Neutrophil (primary cell): ENCODE data around the gene TCF20.

Experiments
- H3K27ac ChIP-seq: fragments of 200-600 bp; sonication (generic); 2 replicates; pipeline ENCODE4 v1.5.1; 2016; ENCODE audit warnings: mild to moderate bottlenecking, moderate library complexity
- H3K27me3 ChIP-seq: fragments of 200-600 bp; sonication (generic); 2 replicates; pipeline ENCODE4 v1.6.0; 2016; ENCODE audit warnings: mild to moderate bottlenecking
- H3K36me3 ChIP-seq: fragments of 200-600 bp; sonication (generic); 2 replicates; pipeline ENCODE4 v1.5.1; 2017
- H3K4me1 ChIP-seq, 2 experiments: fragments of 200-600 bp in 1 of 2; sonication (generic) in 1 of 2; 1 replicate in 1 of 2; 2 replicates in 1 of 2; pipeline versions ENCODE4 v1.5.1 to v1.6.1; 2013 to 2016; ENCODE audit warnings: low read depth in 1 of 2, low read length in 1 of 2, mild to moderate bottlenecking in 1 of 2, moderate library complexity in 1 of 2; ENCODE audit not compliant: control insufficient read depth in 1 of 2, insufficient read depth in 1 of 2
- H3K4me3 ChIP-seq, 2 experiments: fragments of 200-600 bp in 1 of 2; sonication (generic) in 1 of 2; 1 replicate in 1 of 2; 2 replicates in 1 of 2; pipeline ENCODE4 v1.5.1; 2013 to 2016; ENCODE audit warnings: low read depth in 1 of 2, low read length in 1 of 2, mild to moderate bottlenecking in 1 of 2, moderate library complexity in 1 of 2
- H3K9me3 ChIP-seq: fragments of 200-600 bp; sonication (generic); 2 replicates; pipeline ENCODE4 v1.5.1; 2016
- TF ChIP-seq, protein P1 (sequence below): fragments of 200-600 bp; sonication (generic); IDR thresholded peaks from 2 replicates; pipeline ENCODE4 v1.5.1; 2016; ENCODE audit warnings: antibody characterized with exemption

The TCF20 gene

DNA sequence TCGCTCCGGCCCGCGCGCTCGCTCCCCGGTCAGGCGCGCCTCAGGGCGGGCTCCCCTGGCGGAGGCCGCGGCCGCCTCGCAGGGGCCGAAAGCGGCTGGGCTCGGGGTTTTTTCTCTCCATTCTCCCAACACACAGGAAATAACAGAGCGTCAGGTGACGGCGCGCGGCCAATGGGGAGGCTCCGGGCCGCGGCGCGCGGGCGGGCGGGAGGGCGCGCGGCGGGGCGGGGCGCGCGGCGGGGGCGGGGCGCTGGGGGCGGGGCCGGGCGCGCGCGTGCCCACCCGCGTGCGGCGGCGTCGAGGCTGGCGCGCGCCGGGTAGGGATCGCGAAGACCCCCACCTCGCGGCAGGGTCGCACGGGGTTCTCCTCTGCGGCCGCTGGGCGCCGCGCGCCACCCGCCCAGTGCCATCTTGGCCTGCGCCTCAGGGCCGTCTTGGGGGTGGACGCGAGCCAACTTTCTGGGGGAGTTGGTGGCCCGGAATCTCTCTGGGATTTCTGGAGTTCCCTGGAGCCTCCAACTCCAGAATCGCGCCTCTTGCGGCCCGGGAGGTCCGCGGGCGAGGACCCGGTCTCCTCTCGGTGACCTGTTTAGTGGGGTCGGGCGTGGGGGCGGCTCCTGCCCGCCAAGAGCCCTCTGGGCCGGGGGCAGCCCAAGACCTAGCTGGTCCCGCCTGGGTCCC lies at the start of gene TCF20:
Gene TCF20, minus strand, starts transcription at position 144 of the 681 bp plus-strand sequence. CDS start 55,348 bp downstream, outside the sequence.
- TF ChIP-seq, protein P1, sequence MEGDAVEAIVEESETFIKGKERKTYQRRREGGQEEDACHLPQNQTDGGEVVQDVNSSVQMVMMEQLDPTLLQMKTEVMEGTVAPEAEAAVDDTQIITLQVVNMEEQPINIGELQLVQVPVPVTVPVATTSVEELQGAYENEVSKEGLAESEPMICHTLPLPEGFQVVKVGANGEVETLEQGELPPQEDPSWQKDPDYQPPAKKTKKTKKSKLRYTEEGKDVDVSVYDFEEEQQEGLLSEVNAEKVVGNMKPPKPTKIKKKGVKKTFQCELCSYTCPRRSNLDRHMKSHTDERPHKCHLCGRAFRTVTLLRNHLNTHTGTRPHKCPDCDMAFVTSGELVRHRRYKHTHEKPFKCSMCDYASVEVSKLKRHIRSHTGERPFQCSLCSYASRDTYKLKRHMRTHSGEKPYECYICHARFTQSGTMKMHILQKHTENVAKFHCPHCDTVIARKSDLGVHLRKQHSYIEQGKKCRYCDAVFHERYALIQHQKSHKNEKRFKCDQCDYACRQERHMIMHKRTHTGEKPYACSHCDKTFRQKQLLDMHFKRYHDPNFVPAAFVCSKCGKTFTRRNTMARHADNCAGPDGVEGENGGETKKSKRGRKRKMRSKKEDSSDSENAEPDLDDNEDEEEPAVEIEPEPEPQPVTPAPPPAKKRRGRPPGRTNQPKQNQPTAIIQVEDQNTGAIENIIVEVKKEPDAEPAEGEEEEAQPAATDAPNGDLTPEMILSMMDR = peak; percentile 24

DNA sequence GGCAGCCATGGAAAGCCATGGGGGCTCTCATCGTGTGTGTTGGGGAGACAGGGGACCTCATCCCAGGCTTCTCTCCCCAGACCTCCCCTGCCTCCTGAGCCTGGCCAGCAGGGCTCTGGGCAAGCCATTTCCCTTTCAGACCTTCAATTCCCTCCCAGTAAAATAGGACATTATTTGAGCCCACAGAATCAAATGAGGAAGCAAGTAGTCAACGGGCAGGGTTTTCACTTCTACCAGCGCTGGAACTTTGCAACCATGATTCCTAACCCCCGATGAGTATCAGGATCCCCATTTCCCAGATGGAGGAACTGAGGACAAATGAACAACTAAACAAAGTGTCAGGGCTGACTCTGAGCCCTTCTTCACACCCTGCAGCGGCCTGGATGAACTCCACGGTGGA lies 48.9 kb upstream of the TCF20 start:
- Histone ChIP-seq H3K27me3 (peaks cover 34% of the 10 kb centered on the region), H3K36me3 (no peaks in the 10 kb centered on the region), H3K4me3 (no peak overlapping the region), H3K9me3 (no peaks in the 10 kb centered on the region), H3K27ac (no peak overlapping the region), H3K4me1 (no peaks in the 10 kb centered on the region)
- TF ChIP-seq, protein P1 = no peak

More for the DNA sequence above, at the start of gene TCF20:
- Histone ChIP-seq H3K9me3 (no peaks in the 10 kb centered on the region), H3K4me1 (peaks cover 15 to 29% of the 10 kb centered on the region in 2 experiments), H3K36me3 (no peaks in the 10 kb centered on the region), H3K27ac (peak within 1 kb of the TSS; percentile 94), H3K4me3 (peak within 1 kb of the TSS; percentile 73 to 98), H3K27me3 (peaks cover 8% of the 10 kb centered on the region)

DNA sequence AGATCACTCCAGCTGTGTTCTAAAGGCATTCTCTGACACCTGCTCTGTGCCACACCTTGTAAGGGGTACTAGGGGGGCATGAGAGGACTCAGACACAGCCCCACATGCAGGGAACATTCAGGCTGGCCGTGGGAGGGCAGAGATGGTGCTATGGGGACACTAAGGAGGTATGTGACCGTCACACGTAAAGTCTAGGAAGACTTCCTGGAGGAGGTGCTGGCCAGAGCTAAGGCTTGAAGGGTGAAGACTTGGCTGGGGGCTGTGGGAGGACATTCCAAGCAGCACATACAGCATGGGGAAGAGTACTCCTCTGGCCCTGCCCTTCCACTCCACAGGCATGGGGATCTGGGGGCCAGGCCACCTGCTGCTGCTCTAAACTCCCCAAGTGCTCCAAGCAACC lies 48.5 kb upstream of the TCF20 start:
- no peaks in the 10 kb centered on the region for H3K4me1 ChIP-seq
- H3K4me3 ChIP-seq = no peak overlapping the region
- no peaks in the 10 kb centered on the region for H3K36me3 ChIP-seq
- no peak overlapping the region for H3K27ac ChIP-seq
- no peaks in the 10 kb centered on the region for H3K9me3 ChIP-seq
- TF ChIP-seq, protein P1 = no peak
- H3K27me3 ChIP-seq = peaks cover 34% of the 10 kb centered on the region

DNA sequence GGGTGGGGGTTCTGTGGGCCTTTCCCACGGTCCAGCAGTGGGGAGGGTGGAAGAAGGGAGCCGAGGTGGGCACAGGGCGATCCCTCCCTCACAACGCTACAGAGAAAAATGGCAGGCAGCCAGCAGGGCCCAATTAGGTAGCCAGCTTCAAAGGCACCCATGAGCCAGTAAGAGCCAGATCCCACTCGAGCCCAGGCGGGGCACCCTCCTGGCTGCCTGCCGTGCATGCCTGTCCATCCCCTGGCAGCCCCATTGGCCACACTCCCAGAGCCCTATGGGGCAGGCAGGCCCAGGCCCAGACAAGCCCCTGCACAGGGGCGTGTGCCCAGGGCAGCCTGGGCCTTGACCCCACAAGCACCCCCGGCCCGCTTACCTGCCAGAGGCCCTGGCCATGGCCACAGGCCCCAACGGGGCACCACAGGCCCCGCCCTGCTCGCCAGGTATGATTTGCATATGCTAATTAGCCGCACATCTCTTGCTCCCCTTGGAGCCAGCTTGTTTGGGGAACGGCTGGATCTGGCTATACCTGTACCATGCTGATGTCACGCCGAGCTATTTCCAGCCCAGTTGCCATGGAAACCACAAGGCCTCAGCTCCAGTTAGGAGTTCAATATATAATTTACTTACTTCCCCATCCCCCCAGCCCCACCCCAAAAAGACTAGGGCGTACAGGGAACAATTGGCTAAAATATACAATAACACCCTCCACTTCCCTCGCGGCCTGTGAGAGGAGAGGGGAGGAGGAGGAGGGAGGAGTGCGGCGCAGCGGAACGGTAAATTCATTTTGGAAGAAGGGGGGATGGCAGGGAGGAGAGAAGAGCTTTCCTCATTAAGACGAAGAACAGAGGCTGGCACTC lies 47.5 kb upstream of the TCF20 start:
- H3K27ac ChIP-seq = no peak overlapping the region
- H3K27me3 ChIP-seq = peaks cover 44% of the 10 kb centered on the region
- H3K9me3 ChIP-seq = no peaks in the 10 kb centered on the region
- H3K4me3 ChIP-seq = no peak overlapping the region
- no peaks in the 10 kb centered on the region for H3K4me1 ChIP-seq
- H3K36me3 ChIP-seq = no peaks in the 10 kb centered on the region
- TF ChIP-seq, protein P1 = no peak

DNA sequence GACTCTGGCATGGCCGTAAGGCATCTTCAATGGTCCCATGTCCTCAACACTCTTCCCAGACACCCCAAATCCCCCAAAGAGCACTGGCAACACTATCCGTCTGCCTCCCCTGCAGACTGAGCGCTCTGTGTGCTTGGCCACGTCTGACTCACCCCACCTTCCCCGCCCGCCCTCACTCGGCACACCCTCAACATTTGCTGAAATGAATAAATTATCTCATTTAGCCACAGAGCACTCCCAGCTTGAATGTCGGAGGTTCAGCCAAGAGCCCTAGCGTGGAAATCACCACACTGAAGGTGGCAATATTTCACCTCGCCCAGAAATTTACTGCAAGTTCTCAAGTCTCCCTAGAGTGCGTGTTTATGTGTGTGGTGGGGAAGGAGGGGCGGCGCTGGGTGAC lies 46.6 kb upstream of the TCF20 start:
- Histone ChIP-seq H3K4me3 (no peak overlapping the region), H3K27me3 (peaks cover 47% of the 10 kb centered on the region), H3K9me3 (no peaks in the 10 kb centered on the region), H3K4me1 (no peaks in the 10 kb centered on the region), H3K27ac (no peak overlapping the region), H3K36me3 (no peaks in the 10 kb centered on the region)
- TF ChIP-seq, protein P1 = no peak
